ENCODE results near the gene TIMP1.
"Not testable (repeated sequence)": the region's sequence is repeated elsewhere in the genome, so short reads cannot be mapped to it uniquely, and the experiment has no call there.

The TIMP1 gene

DNA sequence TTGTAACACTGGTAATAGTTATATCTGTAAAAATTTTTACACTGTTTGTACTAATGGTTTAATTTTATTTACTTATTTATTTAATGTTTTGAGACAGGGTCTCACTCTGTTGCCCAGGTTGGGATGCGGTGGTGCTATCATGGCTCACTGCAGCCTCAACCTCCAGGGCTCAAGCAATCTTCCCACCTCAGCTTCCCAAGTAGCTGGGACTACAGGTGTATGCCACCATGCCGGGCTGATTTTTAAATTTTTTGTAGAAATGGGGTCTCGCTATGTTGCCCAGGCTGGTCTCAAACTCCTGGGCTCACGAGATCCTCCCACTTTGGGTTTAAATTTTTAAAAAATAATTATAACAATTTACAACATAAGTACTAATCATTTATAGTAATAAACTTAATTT is 20.9 kb downstream of the TIMP1 start:
- not testable (repeated sequence) for DNase-seq (ENCODE audit: low read depth in 2 of 3, low spot score in 2 of 3)

DNA sequence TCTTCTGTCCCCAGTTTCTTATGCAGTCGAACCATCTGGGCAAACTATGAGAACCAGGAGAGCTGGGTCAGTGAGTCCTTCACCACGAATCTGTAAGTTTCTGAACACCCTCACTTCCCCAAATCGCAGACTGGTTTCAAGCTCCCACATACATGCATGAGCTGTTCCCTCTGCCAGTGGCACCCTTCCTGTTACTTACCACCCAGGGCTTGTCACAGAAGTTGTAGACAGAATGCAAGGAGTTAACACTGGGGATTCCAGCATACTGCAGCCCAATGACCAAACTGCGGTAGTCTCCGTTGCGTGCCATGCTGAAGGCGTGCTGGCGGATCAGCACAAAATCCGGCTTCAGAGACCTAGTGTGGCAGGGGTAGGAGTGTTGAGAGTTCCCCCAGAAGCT is 22.8 kb downstream of the TIMP1 start:
- no peak for DNase-seq (ENCODE audit: low read depth in 2 of 3, low spot score in 2 of 3)

DNA sequence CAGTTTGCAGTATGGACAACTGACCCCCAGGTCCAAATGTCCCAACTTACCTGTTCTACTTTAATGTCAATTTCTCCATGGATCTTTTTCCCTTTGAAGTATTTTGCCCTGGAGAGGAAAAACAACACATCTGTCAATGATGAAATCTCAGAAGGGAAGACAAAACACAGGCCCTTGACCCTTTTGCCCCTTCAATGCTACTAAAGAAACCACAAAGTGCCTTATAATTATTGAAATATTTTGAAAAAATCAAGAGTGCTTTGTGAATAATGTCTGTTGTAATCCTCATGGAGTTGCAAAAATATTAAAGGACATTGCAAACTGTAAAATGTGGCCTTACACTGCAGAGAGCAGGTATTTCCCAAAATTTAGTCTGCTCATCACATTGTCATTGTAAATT is 24.9 kb downstream of the TIMP1 start:
- no peak for DNase-seq (ENCODE audit: low read depth in 2 of 3, low spot score in 2 of 3)

DNA sequence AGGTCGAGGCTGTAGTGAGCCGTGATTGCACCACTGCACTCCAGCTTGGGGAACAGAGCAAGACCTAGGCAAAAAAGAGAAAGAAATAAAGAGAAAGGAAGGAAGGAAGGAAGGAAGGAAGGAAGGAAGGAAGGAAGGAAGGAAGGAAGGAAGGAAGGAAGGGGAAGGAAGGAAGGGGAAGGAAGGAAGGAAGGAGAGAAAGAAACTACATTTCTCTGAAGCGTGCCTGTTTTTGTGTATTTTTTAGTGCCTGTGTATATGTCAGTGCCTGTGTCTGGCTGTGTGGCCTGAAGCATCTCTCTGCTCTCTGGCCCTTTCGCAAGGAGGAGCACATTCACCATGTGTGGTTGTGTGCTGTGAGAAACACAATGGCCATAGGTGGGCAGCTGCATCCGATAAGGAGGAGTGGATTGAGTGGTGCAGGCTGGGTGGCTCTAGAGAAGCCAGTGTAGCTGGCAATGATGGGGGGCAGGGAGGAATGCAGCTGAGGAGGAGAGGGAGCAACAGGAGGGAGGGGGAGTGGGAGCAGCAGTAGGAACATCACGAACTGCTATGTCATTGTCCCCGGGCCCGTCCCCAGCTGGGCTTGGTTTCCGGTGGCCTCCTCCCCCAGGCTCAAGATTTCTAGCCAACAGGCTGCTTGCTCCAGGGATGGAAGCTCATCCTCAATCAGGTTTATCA is 26.0 kb downstream of the TIMP1 start:
- no peak for DNase-seq (ENCODE audit: low read depth in 2 of 3, low spot score in 2 of 3)

DNA sequence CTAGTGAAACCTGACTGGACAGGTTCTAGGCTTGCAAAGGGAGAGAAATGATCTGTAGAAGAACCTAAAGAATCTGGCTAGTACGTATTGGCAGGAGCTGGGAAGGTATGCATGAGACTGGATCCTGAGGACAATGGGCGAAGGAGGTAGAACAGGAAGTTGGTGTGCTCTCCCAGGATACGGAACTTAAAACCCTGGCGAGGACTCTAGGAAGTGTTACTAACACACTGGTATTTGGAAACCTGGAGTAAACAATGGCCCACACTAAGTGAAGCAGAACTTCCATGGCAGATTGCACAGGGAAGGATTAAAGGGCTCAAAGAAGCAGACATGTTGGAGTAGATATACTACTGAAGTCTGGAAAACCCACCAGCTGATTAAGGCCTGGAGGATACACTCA is 28.3 kb downstream of the TIMP1 start:
- DNase-seq (ENCODE audit: low read depth in 2 of 3, low spot score in 2 of 3) = no peak

DNA sequence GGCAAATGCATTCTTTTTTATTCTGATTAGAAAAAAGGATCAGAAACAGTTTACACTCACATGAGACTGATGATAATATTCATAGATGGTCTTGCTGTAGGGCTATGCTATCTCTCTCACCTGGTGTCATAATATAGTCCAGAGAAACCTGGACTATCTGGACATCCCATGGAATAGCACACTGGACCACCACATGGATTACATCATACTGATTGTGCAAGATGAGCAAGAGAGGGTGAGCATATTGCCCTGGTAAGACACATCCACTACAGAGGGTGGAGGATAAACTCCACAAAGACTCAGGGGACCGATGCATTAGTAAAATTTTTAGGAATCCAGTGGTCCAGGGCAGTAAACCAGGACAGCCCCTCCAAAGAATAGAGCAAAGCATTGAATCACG is 29.3 kb downstream of the TIMP1 start:
- no peak for DNase-seq (ENCODE audit: low read depth in 2 of 3, low spot score in 2 of 3)

DNA sequence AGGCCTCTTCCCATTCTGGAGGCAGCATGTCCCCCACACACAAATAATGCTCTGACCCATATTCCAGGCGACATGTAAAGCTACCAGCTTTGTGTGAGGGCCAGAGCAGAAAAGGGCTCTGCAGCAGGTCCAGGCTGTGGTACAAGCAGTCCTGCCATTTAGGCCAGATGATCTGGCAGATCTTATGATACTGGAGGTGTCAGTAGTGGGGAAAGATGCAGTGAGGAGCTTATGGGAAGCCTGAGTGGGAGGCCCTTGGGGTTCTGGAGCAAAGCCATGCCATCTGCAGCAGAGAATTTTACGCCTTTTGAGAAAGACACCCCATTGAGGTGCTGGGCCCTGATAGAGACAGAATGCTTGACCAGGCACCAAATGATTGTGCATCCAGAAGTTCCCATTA is 29.7 kb downstream of the TIMP1 start:
- DNase-seq (ENCODE audit: low read depth in 2 of 3, low spot score in 2 of 3) = no peak

DNA sequence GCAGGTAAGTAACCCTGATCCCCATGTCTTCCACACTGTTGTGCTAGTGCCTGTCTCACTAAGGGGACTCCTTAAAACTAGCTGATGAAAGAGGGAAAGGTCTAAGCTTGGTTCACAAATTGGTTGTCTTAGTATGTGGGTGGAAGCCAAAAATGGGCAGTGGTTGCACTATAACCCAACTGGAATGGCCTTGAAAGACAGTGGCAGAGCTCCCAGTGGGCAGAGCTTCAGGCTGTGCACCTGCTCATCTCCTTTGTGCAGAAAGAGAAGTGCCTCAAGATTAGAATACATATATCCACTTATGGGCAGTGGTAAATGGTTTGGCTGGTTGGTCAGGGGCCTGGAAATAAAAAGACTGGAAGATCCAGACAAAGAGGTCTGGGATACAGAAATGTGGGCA is 30.2 kb downstream of the TIMP1 start:
- DNase-seq (ENCODE audit: low read depth in 2 of 3, low spot score in 2 of 3) = no peak

DNA sequence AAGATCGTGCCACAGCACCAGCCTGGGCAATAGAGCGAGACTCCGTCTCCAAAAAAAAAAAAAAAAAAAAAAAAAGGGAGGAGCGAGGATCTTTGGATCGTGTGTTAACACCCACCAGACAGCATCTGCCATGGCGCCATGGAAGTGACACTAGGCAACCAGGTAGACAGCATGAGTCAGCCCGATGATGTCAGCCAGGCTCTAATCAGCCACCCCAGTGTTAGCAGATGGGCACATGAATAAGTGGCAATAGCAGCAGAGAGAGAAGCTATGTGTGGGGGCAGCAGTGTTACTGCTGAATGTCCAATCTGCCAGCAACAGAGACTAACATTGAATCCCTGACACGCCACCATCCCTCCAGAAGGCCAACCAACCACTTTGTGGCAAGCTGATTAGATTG is 30.8 kb downstream of the TIMP1 start:
- DNase-seq (ENCODE audit: low read depth in 2 of 3, low spot score in 2 of 3) = no peak

DNA sequence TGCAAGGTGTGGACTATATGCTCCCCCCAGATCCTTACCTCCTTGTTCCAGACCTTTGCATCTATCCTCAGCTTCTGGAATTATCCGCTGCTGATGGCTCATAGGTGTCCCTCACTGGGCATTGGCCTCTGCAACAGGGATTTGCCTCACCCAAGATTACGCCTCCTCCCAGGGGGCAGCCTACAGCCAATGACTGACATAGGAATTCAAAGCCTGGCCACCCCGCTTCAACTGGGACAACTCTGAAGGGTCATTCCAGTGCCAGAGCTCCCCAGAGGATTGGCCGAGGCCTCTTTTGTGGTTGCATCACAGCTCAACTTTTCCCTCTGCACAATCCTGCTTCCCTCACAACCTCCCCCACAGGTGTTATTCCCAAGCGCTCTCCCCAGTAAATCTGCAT is 32.4 kb downstream of the TIMP1 start:
- no peak for DNase-seq (ENCODE audit: low read depth in 2 of 3, low spot score in 2 of 3)

DNA sequence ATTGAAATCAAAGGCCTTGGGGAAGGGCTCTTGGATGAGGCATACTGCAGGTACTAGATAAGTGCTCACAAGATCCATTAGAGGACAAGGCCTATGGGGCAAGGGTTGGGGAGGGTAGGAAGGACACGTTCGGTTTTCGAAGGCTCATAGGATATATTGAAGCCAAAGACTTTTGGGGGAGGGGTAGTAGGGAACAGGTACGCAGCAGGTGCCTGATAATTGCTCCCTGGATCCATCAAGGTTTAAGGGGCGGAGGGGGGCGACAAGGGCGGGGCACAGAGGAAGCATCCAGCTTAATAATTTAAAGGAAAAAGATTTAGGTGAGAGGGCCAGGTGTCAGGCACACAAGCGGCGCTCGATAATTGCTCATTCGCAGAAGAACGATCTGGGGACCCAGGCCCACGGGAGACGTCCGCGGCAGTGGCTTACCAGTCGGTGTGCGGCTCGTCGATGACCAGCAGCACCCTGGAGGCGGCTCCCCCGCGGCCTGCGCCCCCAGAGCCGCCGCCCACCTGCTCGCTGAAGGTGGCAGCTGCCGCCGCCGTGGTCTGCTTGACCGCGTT is 36.8 kb downstream of the TIMP1 start:
- no peak for DNase-seq (ENCODE audit: low read depth in 2 of 3, low spot score in 2 of 3)

DNA sequence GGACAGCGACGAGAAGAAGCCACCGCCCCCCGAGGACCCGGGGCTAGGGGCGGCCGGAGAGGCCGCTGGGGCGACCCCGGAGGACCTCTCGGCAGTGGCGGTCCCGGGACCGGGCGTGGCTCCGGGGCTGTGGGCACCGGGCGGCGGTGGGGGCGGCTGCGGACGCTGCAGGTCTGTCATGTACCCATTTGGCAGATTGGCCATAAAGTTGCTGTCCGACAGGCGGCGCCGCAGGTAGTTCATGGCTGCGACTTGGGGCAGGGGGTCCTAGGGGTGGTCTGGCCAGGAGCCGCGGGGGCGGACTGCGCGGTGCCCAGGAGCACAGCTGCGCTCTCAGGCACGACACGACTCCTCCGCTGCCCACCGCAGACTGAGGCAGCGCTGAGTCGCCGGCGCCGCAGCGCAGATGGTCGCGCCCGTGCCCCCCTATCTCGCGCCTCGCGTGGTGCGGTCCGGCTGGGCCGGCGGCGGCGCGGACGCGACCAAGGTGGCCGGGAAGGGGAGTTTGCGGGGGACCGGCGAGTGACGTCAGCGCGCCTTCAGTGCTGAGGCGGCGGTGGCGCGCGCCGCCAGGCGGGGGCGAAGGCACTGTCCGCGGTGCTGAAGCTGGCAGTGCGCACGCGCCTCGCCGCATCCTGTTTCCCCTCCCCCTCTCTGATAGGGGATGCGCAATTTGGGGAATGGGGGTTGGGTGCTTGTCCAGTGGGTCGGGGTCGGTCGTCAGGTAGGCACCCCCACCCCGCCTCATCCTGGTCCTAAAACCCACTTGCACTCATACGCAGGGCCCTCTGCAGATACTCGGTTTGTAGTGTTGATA is 37.5 kb downstream of the TIMP1 start, which contains the start of gene SYN1:
Gene SYN1 (minus strand): TSS at position 372 of the 817 bp plus-strand sequence. CDS start 129 bp downstream, at position 243.
- peak; percentile 29 to 62 (median 44) for DNase-seq (ENCODE audit: low read depth in 2 of 3, low spot score in 2 of 3)

DNA sequence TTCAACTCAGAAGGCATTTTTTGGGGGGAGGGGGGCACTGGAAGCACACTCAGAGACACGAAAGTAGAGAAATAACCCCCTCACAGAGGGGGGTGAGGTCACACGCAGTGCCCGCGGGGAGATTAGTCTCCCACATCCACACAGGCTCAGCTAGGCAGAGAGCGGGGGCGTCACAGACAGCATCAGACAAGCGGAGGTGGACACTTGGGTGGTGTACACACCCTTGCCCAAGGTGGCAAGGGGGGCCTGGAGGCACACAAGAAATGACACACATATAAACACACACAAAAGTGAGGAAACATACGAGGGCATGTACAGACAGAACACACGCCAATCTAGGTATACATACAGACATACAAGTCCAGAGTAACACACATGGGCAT is 38.1 kb downstream of the TIMP1 start:
- no peak for DNase-seq (ENCODE audit: low read depth in 2 of 3, low spot score in 2 of 3)

DNA sequence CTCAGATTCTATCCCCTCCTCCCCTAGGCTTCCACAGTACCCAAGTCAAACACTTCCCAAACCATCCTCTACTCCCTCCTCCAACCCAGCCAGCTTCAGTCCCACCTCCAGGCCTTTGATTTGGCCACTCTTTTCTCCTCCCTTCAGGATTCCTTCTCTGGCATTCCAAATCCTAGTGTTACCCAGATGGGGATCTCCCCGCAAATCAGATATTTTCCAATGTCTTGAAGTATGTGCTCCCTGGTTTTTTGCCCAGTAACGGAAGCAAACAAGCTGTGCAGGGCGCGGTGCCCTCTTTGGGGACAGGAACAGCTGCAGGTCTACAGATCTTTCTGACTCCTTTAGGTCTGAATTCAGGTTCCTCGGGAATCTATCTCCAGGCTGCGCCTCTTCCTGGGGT is 39.6 kb downstream of the TIMP1 start:
- DNase-seq (ENCODE audit: low read depth in 2 of 3, low spot score in 2 of 3) = no peak

DNA sequence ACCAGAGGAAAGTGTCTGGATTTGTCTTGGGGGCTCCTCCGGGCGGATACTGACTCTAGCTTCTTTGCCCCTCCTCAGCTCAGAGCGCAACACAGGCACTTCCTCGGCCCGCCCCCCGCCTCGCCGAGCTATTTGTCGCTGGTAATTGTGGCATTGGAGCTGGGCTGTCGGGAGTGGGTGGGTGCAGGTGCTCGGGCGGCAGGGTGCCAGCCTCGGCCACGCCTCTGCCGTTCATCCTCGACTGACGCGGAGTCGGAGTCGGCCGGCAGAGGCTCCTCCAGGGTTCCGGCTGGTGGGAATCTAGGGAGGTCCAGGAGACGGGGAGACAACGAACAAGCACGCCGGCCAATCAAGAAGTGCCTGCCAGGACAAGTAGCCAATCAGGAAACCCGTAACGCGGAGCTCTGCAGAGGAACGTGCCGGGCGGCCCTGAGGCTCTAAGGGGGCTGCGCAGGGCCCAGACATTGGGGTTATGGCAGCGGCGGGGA is 41.3 kb downstream of the TIMP1 start:
- no peak for DNase-seq (ENCODE audit: low read depth in 2 of 3, low spot score in 2 of 3)

DNA sequence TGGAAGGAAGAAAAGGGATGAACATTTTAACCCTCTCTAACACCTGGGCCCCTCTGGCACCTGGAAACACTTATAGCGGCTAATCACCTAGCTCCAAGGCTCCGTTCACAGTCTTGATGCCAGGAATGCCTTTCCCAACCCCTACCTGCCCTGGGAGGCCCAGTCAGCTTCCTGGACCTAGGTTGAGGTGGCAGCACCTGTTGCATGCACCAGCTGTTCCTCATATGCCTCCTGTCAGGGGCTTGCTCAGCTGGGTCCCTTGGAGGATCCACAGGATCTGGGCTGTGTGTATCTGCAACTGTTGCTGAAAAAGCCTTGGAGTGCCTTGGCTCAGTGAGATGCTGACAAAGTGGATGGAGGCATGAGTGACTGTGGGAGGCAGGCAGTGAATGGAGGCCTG is 43.1 kb downstream of the TIMP1 start:
- DNase-seq (ENCODE audit: low read depth in 2 of 3, low spot score in 2 of 3) = no peak

DNA sequence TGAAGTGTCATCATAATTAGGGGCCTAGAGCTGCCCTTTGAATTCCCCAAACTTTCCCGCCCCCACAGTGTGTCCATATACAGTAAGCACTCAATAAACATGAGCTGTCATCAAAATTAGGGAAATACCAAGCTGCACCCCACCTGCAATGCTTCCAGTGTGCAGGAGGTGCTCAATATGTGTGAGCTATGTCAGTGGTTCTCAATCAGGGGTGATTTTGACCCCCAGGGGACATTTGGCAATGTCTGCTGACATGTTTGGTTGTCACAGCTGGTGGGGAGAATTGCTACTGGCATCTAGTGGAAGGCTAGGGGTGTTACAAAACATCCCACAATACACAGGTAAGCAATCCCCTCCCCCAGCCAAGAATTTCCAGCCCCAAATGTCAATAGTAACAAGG is 46.7 kb downstream of the TIMP1 start:
- DNase-seq (ENCODE audit: low read depth in 2 of 3, low spot score in 2 of 3) = no peak

DNA sequence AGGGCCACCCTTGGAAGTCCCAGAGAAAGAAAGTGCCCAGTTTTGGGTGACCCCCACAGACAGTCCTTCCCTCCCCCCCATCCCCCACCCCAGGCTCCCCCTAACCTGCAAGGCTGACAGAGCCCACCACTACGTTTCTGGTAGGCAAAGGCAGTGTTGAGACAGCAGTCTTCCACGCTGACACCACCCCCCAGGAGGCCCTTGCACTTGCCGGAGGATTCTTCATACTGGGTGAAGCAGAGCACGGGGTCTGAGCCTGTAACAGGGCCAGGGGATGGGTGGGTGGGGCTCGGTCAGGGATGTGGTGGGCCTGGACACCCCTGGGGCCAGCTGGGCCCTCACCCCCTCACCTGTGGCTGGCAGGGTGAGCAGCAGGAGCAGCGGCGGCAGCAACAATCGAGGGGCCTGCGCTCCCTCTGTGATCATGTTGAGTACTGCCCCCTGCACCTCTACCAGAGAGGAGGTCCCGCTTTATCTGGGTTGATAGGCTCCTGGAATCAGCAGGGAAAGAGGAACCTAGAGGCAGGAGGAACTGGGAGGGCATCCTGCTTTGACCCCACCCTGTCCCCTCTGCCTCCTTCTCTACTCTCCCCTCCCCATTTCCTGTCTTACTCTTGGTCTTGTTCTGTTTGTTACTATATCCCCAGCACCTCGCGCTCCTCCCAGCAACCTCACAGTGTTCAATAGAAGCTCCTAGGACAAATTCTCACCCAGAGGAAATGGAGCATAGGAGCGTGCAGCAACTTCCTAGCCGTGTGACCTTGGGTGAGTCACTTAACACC is 47.4 kb downstream of the TIMP1 start, which contains the start of gene CFP:
Gene CFP (minus strand): TSS at position 512 of the 782 bp plus-strand sequence. CDS start 86 bp downstream, at position 426.
- DNase-seq (ENCODE audit: low read depth in 2 of 3, low spot score in 2 of 3) = no peak

DNA sequence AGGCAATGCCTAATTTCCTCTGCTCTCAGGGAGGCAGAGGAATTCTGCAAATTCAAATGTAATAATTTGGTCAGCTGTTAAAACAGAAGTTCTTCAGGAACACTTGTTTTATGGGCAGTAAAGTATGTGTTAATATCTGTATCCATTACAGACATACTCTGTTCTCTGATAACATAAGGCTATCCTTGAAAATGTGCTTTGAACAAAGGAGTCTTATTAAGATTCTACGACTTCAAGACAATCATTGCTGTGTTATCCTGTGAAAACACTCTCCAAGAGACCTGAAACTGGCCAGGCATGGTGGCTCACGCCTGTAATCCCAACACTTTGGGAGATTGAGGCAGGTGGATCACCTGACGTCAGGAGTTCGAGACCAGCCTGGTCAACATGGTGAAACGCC is 49.4 kb downstream of the TIMP1 start:
- no peak for DNase-seq (ENCODE audit: low read depth in 2 of 3, low spot score in 2 of 3)

DNA sequence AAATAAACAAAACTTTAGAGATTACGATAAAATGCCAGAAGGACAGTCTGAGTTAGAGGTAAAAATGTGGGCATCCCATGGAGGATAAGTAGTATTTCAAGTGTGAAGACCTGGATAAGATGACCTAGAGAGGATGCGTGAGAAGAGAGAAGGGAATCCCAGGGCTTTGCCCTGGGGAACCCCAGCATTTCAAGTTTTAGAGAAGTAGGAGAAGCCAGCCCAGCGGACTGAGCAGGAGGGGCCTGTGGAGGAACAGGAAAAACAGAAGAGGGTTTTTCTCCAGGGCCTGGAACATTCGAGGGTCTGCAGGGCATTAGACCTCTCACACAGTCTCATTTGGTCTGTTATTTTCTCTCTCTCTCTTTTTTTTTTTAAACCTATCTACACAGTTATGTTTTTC is 50.4 kb downstream of the TIMP1 start:
- DNase-seq (ENCODE audit: low read depth in 2 of 3, low spot score in 2 of 3) = no peak
